Activated naive CD4-positive, alpha-beta T cell treated with anti-CD3 and anti-CD28 coated beads, Interleukin-2, amount 10 ng/mL, durations not matched to agents 5 hours and 36 hours (primary cell): ENCODE data around the gene POTEB. TPM values are rescaled to one million over a fixed set of nuclear protein-coding genes. Genes with fewer than 3 reads are reported as not detected.

Experiments used
- microRNA-seq: library from miRNA; unstranded; fragments of <30 nt; microRNA quantifications from one replicate; pipeline ENCODE4 v1.2.0, GENCODE V29; 2022; ENCODE audit warnings: borderline microRNAs expressed, borderline replicate concordance
- total RNA-seq, 2 experiments: library from RNA; stranded (reverse); gene quantifications; one replicate each; pipeline ENCODE4 v1.2.3, GENCODE V29; 2021

POTEB gene
- not detected for total RNA-seq

GRCh38 chr15:21877635-21878034 lies at the start of gene POTEB:
POTEB (minus strand) TSS chr15:21877735; CDS start chr15:21877246, 489 bp downstream.

Small RNA genes lying within 50 kb of the gene (microRNA-seq; reads per million reads assigned to microRNA genes)
- not detected for gene MIR3118-4

Other genes with a start within 250 kb of the POTEB start
- not detected for gene OR4M2, start 202.8 kb upstream of the POTEB start, total RNA-seq